ENCODE data around the gene DIAPH2.

Gene DIAPH2

DNA sequence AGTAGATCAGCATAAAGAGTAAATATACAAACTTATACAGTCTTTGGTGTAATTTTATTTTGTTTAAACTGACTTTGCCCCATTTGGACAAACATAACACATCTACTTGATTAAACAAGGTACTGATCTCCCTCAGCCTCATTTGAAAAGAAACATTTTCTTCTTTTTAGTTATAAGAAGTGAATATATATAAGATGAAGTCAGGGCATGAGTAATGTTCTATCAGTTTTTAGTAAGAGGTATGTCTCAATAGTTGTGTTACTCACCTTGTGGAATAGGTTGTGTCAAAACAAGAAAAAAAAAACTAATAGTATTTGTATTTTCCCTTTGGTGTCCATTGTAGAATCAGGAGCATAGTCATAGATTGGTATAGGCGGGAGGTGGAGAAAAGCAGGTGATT lies 526.4 kb downstream of the DIAPH2 start:
- DNase-seq, result no peak

DNA sequence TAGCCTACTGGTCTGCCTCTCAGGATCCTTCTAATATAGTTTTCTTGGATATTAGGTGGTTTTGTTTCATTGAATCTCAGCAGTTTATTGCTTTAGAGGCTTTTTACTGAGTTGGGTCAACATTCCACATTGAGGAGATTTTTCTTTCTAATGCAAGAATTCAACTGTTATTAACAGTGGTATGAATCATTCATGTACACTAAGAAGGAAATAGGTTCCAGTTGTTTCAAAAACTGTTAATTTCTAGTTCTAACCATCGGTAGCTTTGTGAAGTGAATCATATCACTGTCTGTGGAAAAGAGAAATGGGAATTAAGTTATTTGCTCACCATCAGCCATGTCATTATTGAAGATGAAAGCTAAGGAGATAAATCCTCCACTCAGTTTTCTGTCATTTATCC lies 530.5 kb downstream of the DIAPH2 start:
- no peak for DNase-seq

DNA sequence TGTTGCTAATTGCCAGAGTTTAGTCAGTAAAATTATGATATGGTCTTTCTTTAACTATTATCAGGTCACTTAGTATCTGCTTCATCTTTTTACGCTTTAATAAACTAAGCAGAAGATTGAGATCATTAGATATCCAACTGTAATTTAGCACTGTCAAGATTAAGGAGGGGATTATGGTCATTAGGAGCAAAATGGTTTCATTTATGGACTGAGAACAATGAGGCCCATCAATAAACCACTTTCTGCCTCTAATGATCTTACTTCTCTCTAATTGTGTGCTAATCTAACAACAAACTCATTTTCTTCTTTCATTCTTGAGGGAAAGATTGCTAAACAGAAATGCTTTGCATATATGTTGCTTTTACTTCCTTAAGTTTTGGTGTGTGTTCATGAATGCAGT lies 539.5 kb downstream of the DIAPH2 start:
- no peak for DNase-seq

DNA sequence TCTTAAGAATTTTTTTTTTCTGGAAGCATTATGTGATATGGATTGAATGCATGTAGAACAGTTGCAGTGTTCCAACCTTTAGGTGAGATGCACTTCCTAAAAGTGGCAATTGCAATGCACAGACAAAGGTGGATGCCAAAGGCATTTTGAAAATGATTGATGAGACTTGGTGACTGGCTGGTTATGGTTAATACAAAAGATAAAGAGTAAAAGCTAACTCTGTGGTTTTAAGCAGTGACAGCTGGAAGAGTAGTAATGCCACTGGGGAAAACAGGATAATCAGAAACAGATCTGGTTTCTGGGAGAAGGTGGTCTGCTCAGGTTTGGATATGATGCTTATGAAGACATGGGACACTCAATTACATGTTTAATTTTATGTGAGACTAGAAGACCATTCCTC lies 544.7 kb downstream of the DIAPH2 start:
- DNase-seq, result no peak

DNA sequence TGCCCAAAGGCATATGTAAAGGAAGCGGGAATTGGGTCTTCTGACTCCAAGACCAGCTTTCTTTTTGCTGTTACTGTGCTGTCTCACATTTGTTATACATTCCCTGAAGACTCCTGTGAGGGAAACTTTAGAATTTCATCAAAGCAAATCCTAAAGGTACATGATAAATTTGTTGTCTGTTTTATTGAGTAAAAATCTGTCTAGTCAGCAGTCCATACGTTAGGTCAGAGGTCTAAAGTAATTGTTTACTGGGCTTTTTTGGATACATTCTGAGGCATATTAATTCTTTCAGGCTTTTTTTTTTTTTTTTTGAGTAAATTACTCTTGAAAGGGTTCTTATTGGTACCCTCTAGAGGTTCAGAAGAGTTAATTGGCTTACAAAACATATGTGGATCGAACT lies 546.3 kb downstream of the DIAPH2 start:
- DNase-seq, result no peak

DNA sequence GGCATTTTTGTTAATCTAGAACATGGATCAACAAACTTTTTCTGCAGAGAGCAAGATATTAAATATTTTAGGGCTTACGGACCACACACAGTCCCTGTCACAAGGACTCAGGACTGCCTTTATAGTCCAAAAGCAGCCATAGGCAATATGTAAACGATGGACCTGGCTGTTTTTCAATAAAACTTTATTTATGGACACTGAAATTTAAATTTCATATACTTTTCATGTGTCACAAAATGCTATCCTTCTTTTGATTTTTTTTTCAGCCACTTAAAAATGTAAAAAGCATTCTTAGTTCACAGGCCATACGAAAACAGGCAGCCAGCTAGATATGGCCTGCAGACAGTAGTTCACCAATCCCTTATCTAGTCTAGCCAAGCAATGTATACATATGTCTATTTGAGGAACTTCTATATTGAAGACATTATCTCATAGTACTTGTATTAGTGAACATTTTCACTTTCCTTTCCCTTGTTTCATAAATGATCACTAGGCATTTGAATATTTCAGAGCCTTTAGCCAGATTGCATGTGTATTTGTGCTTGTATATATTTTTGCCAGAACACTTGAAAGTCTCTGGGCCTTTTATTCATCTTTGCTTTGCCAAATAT lies 549.9 kb downstream of the DIAPH2 start:
- no peak for DNase-seq

DNA sequence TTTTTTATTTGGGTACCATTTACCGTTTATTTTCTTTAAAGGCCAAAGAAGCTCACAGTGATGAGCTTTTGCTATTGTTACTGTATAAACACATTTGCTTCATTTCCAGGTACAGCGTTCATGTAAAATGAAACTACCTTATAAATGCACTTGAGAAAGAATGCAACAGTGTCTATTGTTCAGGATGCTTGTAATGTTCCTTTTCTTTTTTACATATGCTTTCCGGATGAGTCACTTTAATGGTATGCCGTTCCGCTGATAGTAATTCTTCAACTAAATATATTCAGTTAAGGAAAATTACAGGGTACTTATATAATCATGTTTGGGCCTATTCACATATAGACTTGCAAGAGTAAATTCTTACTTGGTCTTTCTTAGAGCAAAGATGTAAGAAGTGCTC lies 554.0 kb downstream of the DIAPH2 start:
- no peak for DNase-seq

DNA sequence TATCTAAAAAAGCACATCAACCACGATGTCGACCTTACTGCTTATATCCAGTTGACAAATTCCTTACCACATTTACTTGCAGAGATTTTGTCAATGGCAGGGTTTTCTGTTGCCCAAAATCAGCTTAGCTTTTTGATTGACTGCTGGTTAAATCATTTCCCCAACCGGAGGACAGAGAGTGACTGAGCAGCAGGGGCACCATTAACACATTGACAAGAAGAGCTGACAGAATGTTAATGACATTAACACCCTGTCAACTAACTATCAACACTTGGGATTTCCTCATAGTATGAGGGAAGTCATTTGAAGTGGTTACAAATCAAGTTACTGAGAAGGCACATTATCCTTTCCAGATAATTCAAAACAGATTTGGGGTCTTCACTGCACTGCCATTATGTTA lies 567.5 kb downstream of the DIAPH2 start:
- no peak for DNase-seq

DNA sequence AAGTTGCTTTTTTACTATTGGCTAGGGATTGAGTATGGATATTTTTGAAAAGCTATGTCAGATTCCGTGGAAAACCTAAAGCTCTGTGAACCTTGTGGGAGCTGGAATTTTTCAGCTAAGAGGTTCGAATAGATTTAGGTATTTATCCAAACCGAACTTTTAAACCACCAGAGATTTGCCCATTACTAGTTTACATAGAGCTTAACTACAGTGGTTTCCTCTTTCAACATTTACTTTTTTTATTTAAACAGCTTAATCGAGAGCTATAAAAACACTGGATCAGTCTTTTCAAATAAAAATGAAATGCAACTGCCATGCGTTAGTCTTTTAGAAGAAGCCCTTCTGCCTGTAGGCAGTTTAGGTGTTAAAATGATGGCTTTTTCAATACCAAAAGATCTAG lies 576.0 kb downstream of the DIAPH2 start:
- DNase-seq, result no peak

DNA sequence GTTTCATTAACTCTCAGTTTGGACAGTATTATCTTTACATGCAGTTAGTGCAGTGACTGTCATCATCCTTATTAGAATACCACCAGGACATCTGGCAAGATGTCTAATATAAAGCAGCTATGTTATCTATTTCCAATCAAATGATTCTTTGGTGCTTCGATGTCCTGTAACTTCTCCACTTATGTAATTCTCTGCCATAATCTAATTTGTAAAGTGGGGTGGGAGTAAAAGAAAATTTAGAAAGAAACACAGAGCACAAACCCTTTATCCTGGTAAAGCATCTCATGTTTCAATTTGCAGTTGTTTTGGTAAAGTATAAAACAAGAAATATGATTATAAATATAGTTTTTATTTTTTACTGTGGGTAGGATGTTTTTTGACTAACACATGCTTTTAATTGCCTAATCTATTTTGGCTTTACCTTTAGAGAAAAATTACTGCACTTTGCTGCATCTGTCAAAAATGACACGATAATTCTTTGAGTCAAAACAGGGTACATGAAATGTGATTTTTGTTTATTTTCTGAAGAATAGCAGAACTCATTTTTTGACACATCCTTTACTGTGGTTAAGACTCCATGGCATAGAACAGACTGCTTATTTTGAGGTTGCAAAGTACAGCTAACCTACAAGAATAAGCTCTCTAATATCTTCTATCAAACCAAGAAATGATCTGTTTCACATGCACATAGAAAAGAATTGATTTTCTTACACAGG lies 581.9 kb downstream of the DIAPH2 start:
- no peak for DNase-seq

DNA sequence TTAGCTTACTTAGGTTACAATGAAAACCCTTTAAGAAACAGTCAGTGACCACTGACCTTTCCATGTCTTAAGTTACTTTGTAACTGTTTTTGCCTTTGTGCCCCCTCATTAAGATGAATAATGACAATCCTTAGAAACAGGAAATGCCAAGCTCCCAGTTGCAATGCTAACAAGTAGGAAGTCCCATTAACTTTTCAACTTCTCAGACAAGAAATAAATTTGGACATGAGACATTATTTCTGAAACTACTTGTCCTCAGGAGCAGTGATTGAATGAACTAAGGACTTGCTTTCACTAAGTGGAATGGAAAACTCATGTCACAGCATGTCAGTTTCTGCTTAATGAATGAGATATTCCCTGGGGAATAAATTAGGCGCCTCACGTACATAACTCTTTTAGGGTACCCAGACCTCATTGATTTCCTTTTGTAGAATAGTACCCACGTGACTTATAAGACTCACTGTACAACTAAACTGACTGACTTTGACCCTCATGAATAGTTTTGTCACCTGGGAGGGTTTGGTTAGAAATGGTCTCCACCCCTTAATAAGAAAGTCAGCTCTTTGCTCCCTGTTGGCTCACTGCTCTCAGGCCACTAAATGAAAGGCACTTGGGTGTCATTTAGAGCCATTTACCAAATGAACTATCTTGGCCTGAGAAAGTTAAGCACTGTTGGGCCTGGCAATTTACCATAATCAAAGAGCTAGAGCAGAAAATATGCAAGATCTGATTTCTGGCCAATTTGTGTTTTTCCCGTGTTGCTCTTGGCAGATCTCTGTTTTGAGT lies 582.9 kb downstream of the DIAPH2 start:
- DNase-seq, result no peak

DNA sequence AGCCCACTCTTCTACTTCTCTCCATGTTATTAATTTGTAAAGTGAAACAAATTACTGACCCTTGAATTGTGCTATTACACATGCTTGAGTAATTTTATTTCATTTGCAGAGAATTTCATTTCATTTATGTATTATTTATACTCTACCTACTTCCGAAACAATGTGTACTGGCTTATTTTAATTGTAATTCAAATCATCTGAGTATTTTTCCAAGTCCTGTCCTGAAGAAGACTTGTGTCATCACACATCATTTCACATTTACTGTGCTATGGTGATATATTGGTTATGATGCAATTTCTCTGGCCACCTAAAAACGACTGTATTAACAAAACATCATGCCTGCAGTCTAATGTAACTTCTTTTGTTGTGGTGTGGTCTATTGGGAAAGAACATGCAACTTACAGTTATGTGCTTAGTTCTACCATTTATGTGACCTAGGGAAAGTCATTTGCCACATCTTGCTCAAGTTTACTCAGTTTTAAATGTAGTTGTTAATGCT lies 583.6 kb downstream of the DIAPH2 start:
- DNase-seq, result no peak

DNA sequence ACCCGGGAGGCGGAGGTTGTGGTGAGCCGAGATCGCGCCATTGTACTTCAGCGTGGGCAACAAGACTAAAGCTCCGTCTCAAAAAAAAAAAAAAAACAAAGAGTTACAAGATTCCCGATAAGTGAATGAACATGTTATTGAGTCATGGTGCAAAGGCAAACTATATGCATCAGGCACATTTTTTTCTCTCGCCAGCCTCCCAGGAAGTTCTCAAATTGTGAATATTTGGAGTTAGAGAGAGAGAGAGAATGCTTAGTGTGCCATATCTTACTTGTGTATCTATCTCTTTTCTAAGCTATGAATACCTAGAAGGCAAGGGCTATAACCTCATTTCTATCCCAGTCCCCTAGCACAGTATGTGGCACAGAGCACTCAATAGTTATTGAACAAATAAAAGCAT lies 599.9 kb downstream of the DIAPH2 start:
- DNase-seq, result no peak

DNA sequence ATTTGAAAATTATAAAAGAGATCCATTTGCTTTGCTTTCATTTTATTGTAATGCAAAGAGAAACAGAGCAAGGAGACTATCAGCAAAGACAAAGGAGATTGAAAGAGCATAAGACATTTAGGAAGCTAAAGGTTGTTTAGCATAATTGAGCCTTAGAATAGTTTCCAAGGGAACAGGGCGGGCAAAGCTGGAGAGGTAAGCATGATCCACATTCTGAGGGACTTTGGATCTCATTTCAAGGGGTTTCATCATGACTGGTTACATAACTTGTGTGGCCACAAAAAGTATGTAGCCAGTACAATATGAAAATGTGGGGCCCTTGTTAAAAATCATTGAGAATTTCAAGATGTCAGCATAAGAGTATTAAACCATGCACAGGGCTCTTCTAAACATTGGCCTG lies 605.6 kb downstream of the DIAPH2 start:
- no peak for DNase-seq

DNA sequence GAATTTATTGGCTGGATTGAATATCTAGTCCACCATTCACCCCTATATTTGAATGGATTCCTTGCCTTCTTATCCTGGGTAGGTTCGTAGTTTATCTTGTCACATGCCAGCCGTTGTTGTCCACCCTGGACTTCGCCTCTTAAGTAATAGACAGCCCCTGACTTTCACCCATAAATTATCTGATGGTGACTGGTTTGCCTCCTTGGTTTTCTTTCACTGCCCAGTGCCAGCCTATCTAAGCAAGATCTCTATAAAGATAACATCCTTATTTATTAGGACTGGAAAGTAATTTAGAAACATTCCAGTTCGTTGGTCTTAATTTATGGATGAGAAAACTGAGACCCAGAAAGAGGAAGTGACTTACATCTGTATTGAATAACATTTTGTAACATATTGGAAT lies 609.4 kb downstream of the DIAPH2 start:
- no peak for DNase-seq

DNA sequence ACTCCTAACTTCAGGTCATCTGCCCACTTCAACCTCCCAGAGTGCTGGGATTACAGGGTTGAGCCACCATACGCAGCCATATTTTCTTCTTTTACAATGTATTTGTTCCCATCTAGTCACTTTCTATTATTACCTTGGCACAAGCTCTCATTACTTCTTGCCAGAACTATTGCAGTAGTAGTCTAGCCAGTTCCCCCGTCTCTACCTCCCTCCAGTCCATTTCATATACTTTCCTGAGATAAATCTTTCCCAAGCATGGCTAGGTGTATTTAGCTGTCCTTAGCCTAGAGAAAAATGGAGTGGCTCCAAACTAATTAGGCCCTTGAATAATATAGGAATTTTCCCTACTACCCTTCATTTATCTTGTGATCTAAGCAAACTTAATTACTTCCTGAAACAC lies 611.3 kb downstream of the DIAPH2 start:
- DNase-seq, result no peak

DNA sequence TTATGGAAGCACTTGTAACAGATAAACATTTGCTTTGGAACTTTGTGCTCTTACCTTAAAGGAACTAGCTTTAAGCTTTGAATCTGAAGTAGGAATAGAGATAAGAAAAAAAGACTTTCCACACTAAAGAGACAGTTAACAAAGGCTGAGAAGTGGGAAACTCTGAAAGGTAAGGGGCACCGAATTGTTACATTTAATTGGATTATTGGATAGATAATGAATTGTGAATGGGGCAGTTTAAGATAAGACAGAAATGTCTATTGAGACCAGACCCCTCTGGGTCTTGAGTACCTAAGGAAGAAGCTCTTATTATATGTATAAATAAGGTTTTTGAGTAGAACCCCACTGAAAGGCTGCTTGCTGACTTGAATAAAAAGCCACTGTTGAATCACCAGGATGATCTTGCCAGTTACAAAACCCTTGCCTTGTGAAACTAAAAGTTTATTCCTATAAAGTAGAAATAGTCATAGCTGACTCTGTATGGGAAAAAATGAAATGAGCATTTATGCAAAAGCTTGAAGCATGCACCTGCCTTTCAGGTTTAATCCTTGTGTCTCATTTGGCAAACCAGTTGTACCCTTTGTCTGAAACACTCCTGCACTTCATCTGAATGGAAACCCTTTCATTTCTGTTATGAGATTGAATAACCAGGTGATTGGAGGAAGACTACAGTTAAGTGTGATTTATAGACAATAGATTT lies 622.3 kb downstream of the DIAPH2 start:
- no peak for DNase-seq

DNA sequence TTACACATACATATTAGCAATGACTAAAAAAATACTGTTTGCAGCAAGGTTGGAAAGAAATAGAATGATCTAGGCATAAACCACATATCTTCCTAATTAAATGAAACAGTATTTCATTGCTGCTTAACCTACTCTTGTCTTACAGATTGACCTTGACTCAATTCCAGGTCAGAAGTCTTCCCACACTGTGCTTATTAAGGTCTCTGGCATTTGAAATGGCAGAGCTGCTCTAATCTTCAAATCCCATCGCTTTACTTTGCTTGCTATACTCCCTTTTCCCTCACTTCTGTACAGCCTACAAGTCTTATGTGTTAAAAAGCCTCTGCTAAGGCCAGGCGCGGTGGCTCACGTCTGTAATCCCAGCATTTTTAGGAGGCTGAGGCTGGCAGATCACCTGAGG lies 623.5 kb downstream of the DIAPH2 start:
- DNase-seq, result no peak

DNA sequence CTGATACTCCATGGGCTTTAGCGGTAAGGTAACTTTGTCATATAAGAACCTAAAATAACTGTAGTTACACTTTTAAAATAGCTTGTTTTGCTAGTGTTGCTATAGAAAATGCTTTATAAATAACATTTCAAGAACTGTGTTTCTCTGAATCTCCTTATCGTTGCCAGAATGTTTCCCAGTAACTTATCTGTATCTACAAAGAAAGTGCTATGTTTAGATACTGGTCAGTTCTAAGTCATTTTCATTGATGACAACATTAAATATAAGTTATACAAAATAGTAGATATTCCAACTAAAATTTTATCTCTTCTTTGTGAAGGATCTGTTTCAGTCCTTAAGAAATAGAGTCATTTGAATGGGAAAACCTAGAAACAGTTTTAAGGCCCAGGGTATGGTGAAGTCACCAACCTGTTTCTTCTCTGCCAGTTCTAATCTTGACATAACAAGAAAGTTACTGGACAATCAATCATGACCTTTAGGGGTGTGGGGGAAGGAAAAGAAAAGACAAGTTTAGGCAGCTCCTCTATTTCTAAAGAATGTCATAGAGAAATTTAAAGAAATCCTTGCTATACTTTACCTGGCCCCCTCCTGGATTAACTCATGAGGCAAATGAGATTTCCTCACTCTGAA lies 625.0 kb downstream of the DIAPH2 start:
- DNase-seq, result no peak

DNA sequence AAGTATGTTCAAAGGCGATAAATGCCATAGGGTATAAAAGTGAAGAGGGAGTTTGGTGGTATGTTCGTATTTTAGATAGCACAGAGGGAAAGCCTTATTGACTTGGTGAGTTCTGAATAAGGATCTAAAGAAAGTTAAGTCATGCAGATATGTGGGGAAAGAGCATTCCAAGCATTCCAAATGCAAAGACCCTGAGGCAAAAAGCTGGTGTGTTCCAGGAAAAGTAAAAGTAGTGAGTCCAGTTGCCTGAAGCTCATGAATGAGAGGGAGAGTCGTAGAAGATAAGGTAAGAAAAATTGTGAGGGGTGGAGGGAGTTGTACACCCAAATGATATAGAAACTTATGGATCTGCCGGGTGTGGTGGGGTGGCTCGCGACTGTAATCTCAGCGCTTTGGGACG lies 625.7 kb downstream of the DIAPH2 start:
- DNase-seq, result no peak

DNA sequence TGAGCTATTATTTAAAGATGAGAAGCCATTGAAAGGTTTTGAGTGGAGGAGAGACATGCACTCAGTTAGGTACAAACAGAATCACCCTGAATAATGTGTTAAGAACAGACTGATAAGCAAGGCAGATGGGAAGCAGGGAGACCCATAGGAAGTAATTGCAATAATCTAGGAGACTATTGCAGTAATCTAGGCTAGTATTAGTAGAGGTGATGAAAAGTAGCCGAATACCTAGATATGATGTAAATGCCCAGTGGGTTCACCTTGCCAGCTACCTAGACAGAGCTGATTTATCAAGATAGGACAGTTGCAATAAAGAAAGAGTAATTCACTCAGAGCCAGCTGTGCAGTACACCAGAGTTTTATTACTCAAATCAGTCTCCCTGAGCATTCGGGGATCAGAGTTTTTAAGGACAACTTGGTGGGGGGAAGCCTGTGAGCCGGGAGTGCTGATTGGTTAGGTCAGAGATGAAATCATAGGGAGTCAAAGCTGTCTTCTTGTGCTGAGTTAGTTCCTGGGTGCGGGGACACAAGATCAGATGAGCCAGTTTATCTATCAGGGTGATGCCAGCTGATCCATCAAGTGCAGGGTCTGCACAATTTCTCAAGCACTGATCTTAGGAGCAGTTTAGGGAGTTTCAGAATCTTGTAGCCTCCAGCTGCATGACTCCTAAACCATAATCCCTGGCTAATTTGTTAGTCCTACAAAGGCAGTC lies 626.6 kb downstream of the DIAPH2 start:
- DNase-seq, result no peak

DNA sequence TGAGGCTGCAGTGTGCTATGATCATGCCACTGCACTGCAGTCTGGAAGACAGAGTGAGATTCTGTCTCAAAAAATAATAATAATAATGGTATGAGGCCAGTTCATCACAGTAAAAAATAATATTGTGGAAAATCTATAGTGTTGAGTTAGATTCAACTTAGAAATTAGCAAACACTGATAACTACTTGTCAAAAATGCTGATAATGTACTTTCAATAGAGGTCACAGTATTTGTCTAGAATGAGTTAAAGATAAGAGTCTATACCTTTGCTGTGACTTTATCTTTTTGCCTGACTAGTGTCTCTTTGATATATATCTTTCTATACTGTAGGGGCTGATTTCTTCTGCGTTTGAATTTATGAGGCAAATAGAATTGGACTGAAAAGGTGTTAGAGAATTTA lies 629.7 kb downstream of the DIAPH2 start:
- no peak for DNase-seq
